Loucy (cell line): ENCODE data around the gene EPHB3.
A peak's percentile ranks its signal among the peaks of the same experiment; 100 is the strongest.

ENCODE experiments used
- H2AFZ ChIP-seq: fragments of 200-600 bp; sonication (generic); 2 replicates; pipeline ENCODE4 v1.6.0; 2016; ENCODE audit warnings: antibody characterized with exemption, mild to moderate bottlenecking, low read length, moderate library complexity
- H3F3A ChIP-seq: fragments of 200-600 bp; 2 replicates; pipeline ENCODE4 v1.6.0; 2016; ENCODE audit warnings: antibody characterized with exemption, low read depth, mild to moderate bottlenecking
- H3K27me3 ChIP-seq: fragments of 200-600 bp; sonication (generic); 2 replicates; pipeline ENCODE4 v1.6.1; 2014; ENCODE audit warnings: low read length, mild to moderate bottlenecking; ENCODE audit not compliant: insufficient read depth, poor library complexity, severe bottlenecking
- H3K36me3 ChIP-seq: fragments of 200-600 bp; sonication (generic); 2 replicates; pipeline ENCODE4 v1.6.1; 2016; ENCODE audit warnings: low read length; ENCODE audit not compliant: insufficient read depth
- H3K4me1 ChIP-seq: fragments of 200-600 bp; sonication (generic); 2 replicates; pipeline ENCODE4 v1.5.1; 2014; ENCODE audit warnings: low read length, mild to moderate bottlenecking; ENCODE audit not compliant: insufficient read depth, poor library complexity, severe bottlenecking
- H3K4me2 ChIP-seq: fragments of 200-600 bp; sonication (generic); 2 replicates; pipeline ENCODE4 v1.6.0; 2014; ENCODE audit warnings: antibody characterized with exemption, low read length, low read depth, mild to moderate bottlenecking; ENCODE audit not compliant: poor library complexity, severe bottlenecking
- H3K4me3 ChIP-seq: fragments of 200-600 bp; sonication (generic); 2 replicates; pipeline ENCODE4 v1.5.1; 2014; ENCODE audit warnings: low read length, mild to moderate bottlenecking, mixed read lengths; ENCODE audit not compliant: poor library complexity, severe bottlenecking
- H3K79me2 ChIP-seq: fragments of 200-600 bp; sonication (generic); 2 replicates; pipeline ENCODE4 v1.6.1; 2014; ENCODE audit warnings: low read length; ENCODE audit not compliant: insufficient read depth
- H3K9ac ChIP-seq: fragments of 200-600 bp; sonication (generic); 2 replicates; pipeline ENCODE4 v1.6.0; 2014; ENCODE audit warnings: mild to moderate bottlenecking, low read depth, low read length, moderate library complexity; ENCODE audit not compliant: poor library complexity, severe bottlenecking
- H3K9me2 ChIP-seq: fragments of 200-600 bp; sonication (generic); replicated peaks from 2 replicates; pipeline ENCODE4 v1.6.1; 2016; ENCODE audit warnings: low read depth, low read length, mixed read lengths
- H3K9me3 ChIP-seq: fragments of 200-600 bp; sonication (generic); 2 replicates; pipeline ENCODE4 v1.6.1; 2014; ENCODE audit warnings: mild to moderate bottlenecking, antibody characterized with exemption, low read length, low read depth; ENCODE audit not compliant: insufficient read depth
- H4K20me1 ChIP-seq: fragments of 200-600 bp; sonication (generic); 2 replicates; pipeline ENCODE4 v1.6.0; 2014; ENCODE audit warnings: antibody characterized with exemption, low read length, mild to moderate bottlenecking; ENCODE audit not compliant: insufficient read depth, poor library complexity, severe bottlenecking
- CTCF ChIP-seq: fragments of 200-600 bp; sonication (generic); conservative IDR thresholded peaks from 2 replicates; pipeline ENCODE4 v1.5.1; 2014; ENCODE audit warnings: mild to moderate bottlenecking, antibody characterized with exemption, low read length
- EZH2phosphoT487 ChIP-seq: fragments of 200-600 bp; IDR thresholded peaks from 2 replicates; pipeline ENCODE4 v1.6.1; 2018; ENCODE audit warnings: antibody characterized with exemption, mild to moderate bottlenecking, moderate library complexity, borderline replicate concordance

Gene EPHB3

GRCh38 chr3:184586851-184587250 is 25.3 kb downstream of the EPHB3 start:
- no peak for TF ChIP-seq CTCF
- no peak for TF ChIP-seq EZH2phosphoT487

GRCh38 chr3:184588776-184589175 is 27.2 kb downstream of the EPHB3 start:
- no peaks in the 10 kb centered on the region for H3K79me2 ChIP-seq
- H3K36me3 ChIP-seq: no peaks in the 10 kb centered on the region
- no peak overlapping the region for H3K4me2 ChIP-seq
- no peaks in the 10 kb centered on the region for H4K20me1 ChIP-seq
- no peaks in the 10 kb centered on the region for H3F3A ChIP-seq
- H2AFZ ChIP-seq: no peak overlapping the region
- no peak for TF ChIP-seq CTCF
- TF ChIP-seq EZH2phosphoT487: no peak
- H3K4me1 ChIP-seq: peaks cover 9% of the 10 kb centered on the region
- no peak overlapping the region for H3K4me3 ChIP-seq
- no peaks in the 10 kb centered on the region for H3K27me3 ChIP-seq
- no peaks in the 10 kb centered on the region for H3K9me2 ChIP-seq
- H3K9ac ChIP-seq: no peak overlapping the region
- no peaks in the 10 kb centered on the region for H3K9me3 ChIP-seq

More at GRCh38 chr3:184586851-184587250, 25.3 kb downstream of the EPHB3 start:
- H4K20me1 ChIP-seq: no peaks in the 10 kb centered on the region
- no peak overlapping the region for H3K4me3 ChIP-seq
- H3K4me2 ChIP-seq: no peak overlapping the region
- H3K79me2 ChIP-seq: no peaks in the 10 kb centered on the region
- H3K9me3 ChIP-seq: no peaks in the 10 kb centered on the region
- H3K9ac ChIP-seq: no peak overlapping the region
- H3K27me3 ChIP-seq: no peaks in the 10 kb centered on the region
- H3F3A ChIP-seq: no peaks in the 10 kb centered on the region
- H2AFZ ChIP-seq: no peak overlapping the region
- no peaks in the 10 kb centered on the region for H3K9me2 ChIP-seq
- H3K36me3 ChIP-seq: no peaks in the 10 kb centered on the region
- H3K4me1 ChIP-seq: peaks cover 9% of the 10 kb centered on the region

GRCh38 chr3:184590795-184591194 is 29.2 kb downstream of the EPHB3 start:
- H3K4me1 ChIP-seq: peaks cover 9% of the 10 kb centered on the region
- H3K9me3 ChIP-seq: no peaks in the 10 kb centered on the region
- H3K27me3 ChIP-seq: no peaks in the 10 kb centered on the region
- no peaks in the 10 kb centered on the region for H3K36me3 ChIP-seq
- H3K4me2 ChIP-seq: no peak overlapping the region
- H4K20me1 ChIP-seq: no peaks in the 10 kb centered on the region
- TF ChIP-seq CTCF (no peak), EZH2phosphoT487 (no peak)
- H3F3A ChIP-seq: no peaks in the 10 kb centered on the region
- H3K79me2 ChIP-seq: no peaks in the 10 kb centered on the region
- peak overlapping the region; percentile 45; the same call in 1 of the 2 replicates for H2AFZ ChIP-seq
- H3K9me2 ChIP-seq: no peaks in the 10 kb centered on the region
- no peak overlapping the region for H3K9ac ChIP-seq
- H3K4me3 ChIP-seq: no peak overlapping the region
